GM23248 (cell line): ENCODE measurements around the gene KCNAB1. TPM values are rescaled to one million over a fixed set of nuclear protein-coding genes. Genes with fewer than 3 reads are reported as not detected.

ENCODE experiments used
- DNase-seq: peaks from one replicate; pipeline ENCODE4 v3.0.0-alpha.2; 2015
- H2AFZ ChIP-seq: fragments of 200-600 bp; sonication (generic); 2 replicates; pipeline ENCODE4 v1.6.1; 2016; ENCODE audit warnings: antibody characterized with exemption
- H3F3A ChIP-seq: fragments of 200-600 bp; sonication (generic); 2 replicates; pipeline ENCODE4 v1.6.1; 2016; ENCODE audit warnings: mild to moderate bottlenecking, antibody characterized with exemption, mixed run types; ENCODE audit not compliant: insufficient read depth
- H3K27ac ChIP-seq: fragments of 200-600 bp; sonication (generic); 2 replicates; pipeline ENCODE4 v1.5.1; 2016; ENCODE audit warnings: mild to moderate bottlenecking
- H3K27me3 ChIP-seq: fragments of 200-600 bp; sonication (generic); replicated peaks from 2 replicates; pipeline ENCODE4 v1.6.1; 2016; ENCODE audit warnings: mild to moderate bottlenecking; ENCODE audit not compliant: insufficient read depth
- H3K36me3 ChIP-seq: fragments of 200-600 bp; sonication (generic); 2 replicates; pipeline ENCODE4 v1.6.1; 2016; ENCODE audit warnings: low read depth, mild to moderate bottlenecking
- H3K4me1 ChIP-seq: fragments of 200-600 bp; sonication (generic); 2 replicates; pipeline ENCODE4 v1.6.1; 2016; ENCODE audit warnings: mild to moderate bottlenecking; ENCODE audit not compliant: insufficient read depth
- H3K4me2 ChIP-seq: fragments of 200-600 bp; sonication (generic); one replicate; pipeline ENCODE4 v1.6.1; 2016; ENCODE audit warnings: mild to moderate bottlenecking; ENCODE audit not compliant: unreplicated experiment
- H3K4me3 ChIP-seq: fragments of 200-600 bp; sonication (generic); 2 replicates; pipeline ENCODE4 v1.5.1; 2016; ENCODE audit warnings: mild to moderate bottlenecking
- H3K79me2 ChIP-seq: fragments of 200-600 bp; sonication (generic); 2 replicates; pipeline ENCODE4 v1.6.1; 2016; ENCODE audit warnings: mild to moderate bottlenecking; ENCODE audit not compliant: insufficient read depth
- H3K9ac ChIP-seq: fragments of 200-600 bp; sonication (generic); 2 replicates; pipeline ENCODE4 v1.6.1; 2016; ENCODE audit warnings: mild to moderate bottlenecking
- H3K9me2 ChIP-seq: fragments of 200-600 bp; sonication (generic); 2 replicates; pipeline ENCODE4 v1.6.1; 2016; ENCODE audit warnings: mixed run types, mild to moderate bottlenecking, moderate library complexity; ENCODE audit not compliant: insufficient read depth
- H3K9me3 ChIP-seq: fragments of 200-600 bp; sonication (generic); one replicate; pipeline ENCODE4 v1.6.1; 2017; ENCODE audit warnings: low read depth
- H4K20me1 ChIP-seq: fragments of 200-600 bp; sonication (generic); 2 replicates; pipeline ENCODE4 v1.6.0; 2016; ENCODE audit not compliant: insufficient read depth
- EZH2 ChIP-seq: fragments of 200-600 bp; sonication (generic); IDR thresholded peaks from 2 replicates; pipeline ENCODE4 v1.6.1; 2018; ENCODE audit warnings: antibody characterized with exemption, mild to moderate bottlenecking; ENCODE audit not compliant: insufficient read depth, poor library complexity, severe bottlenecking
- EZH2phosphoT487 ChIP-seq: fragments of 200-600 bp; sonication (generic); IDR thresholded peaks from 2 replicates; pipeline ENCODE4 v1.6.1; 2018; ENCODE audit warnings: antibody characterized with exemption, moderate library complexity, mild to moderate bottlenecking, low read depth; ENCODE audit not compliant: insufficient read depth
- WGBS, 2 experiments: methylation state at CpG; one replicate each; pipeline ENCODE4 v1.1.6; 2015 to 2017; ENCODE audit warnings: low lambda C conversion rate in 2 of 2, low coverage in 1 of 2; ENCODE audit errors: missing lambda C conversion rate in 2 of 2; 5-methylcytosine and 5-hydroxymethylcytosine counted together
- in situ Hi-C: fragments of 300-500 bp; cut with MboI; formaldehyde crosslinking; loops from 2 replicates; pipeline ENCODE4 v1.15.0; 2020
- polyA plus RNA-seq: library from polyadenylated mRNA; unstranded; fragments of >200 nt; fragmentation: Nextera tagmentation; extraction: Ambion mirVana; gene quantifications from 2 replicates; pipeline ENCODE4 v1.2.1, GENCODE V29; 2016
- total RNA-seq: library from RNA; depleted of rRNA; stranded (reverse); fragments of >200 nt; shearing (Covaris generic); gene quantifications from 2 replicates; pipeline ENCODE4 v1.2.3, GENCODE V29; 2014

Gene KCNAB1
- total and polyA plus RNA-seq, 2 experiments from 2014 or later = 1.1 TPM; not detected in 1

DNA sequence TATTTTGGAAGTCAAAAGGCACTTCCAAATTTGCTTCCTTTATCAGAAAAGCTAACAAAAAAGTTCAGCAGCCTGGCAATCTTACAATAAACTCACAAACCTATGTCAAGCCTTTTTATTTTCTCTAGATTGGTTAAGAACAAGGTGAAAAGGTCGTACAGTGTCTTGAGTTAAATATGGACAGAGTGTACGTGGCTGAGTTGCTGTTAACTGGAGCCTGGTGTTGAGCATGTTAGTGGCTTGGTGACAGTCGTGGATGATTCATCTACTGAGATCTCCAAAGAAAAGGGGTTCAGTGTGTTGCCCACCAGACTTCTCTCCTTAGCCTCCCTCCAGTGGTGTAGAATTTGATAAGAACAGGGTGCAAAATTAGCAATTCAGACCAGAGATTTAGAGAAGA is 344.8 kb downstream of the KCNAB1 start:
- Histone ChIP-seq H3K27ac (no peak overlapping the region), H3K79me2 (no peaks in the 10 kb centered on the region), H3K27me3 (no peaks in the 10 kb centered on the region), H3K9ac (no peak overlapping the region), H3K4me1 (peaks cover 11% of the 10 kb centered on the region), H4K20me1 (no peaks in the 10 kb centered on the region), H3K9me3 (no peaks in the 10 kb centered on the region), H2AFZ (no peak overlapping the region; the same call in 1 of the 2 replicates), H3K4me2 (no peak overlapping the region), H3K4me3 (no peak overlapping the region), H3K36me3 (no peaks in the 10 kb centered on the region), H3K9me2 (no peaks in the 10 kb centered on the region; the same call in 1 of the 2 replicates), H3F3A (no peaks in the 10 kb centered on the region)
- TF ChIP-seq EZH2 (no peak), EZH2phosphoT487 (no peak)
- in situ Hi-C loops = no loop called here
- DNase-seq = no peak
- 72 to 74% methylated on average over 3 of the region's 3 CpGs for WGBS, 2 experiments

DNA sequence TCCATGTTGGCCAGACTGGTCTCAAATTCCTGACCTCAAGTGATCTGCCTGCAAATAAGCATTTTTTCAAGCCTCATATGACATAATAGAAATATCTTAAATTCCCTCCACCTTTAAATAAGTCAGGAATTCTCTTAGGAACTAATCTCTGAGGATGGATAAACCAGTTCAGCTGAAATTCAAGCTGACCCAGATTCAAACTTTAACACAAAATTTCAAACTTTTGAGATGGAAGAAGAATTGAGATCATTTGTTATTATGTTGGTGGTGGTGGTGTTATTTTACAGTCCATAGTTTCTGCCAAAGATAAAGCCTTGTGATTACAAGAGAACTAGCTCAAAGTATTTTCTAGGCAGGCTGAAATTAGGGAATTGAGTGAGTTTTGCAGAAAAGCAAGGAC is 349.1 kb downstream of the KCNAB1 start:
- H3K9me2 ChIP-seq = no peaks in the 10 kb centered on the region; the same call in 1 of the 2 replicates
- H3K9me3 ChIP-seq = no peaks in the 10 kb centered on the region
- no peak overlapping the region for H3K4me3 ChIP-seq
- H2AFZ ChIP-seq = 0 out of 2 replicates have a peak overlapping the region, but pooled peaks have one; percentile 26
- in situ Hi-C loops = no loop called here
- no peak overlapping the region for H3K27ac ChIP-seq
- H3K36me3 ChIP-seq = no peaks in the 10 kb centered on the region
- no peaks in the 10 kb centered on the region for H3K27me3 ChIP-seq
- no peaks in the 10 kb centered on the region for H3F3A ChIP-seq
- no peaks in the 10 kb centered on the region for H4K20me1 ChIP-seq
- DNase-seq = no peak
- no peak overlapping the region for H3K9ac ChIP-seq
- H3K79me2 ChIP-seq = no peaks in the 10 kb centered on the region
- no peak overlapping the region for H3K4me2 ChIP-seq
- peaks cover 3% of the 10 kb centered on the region; the same call in 1 of the 2 replicates for H3K4me1 ChIP-seq
- TF ChIP-seq EZH2 (no peak), EZH2phosphoT487 (no peak)

- in situ Hi-C loops = no loop called here
- H3K4me2 ChIP-seq = no peak overlapping the region
- no peaks in the 10 kb centered on the region for H3F3A ChIP-seq
- 82 to 85% methylated on average over 3 of the region's 3 CpGs for WGBS, 2 experiments
- H3K9me2 ChIP-seq = no peaks in the 10 kb centered on the region; the same call in 1 of the 2 replicates
- no peaks in the 10 kb centered on the region for H4K20me1 ChIP-seq
- H2AFZ ChIP-seq = no peak overlapping the region
- no peaks in the 10 kb centered on the region for H3K4me1 ChIP-seq
- TF ChIP-seq EZH2phosphoT487 (no peak), EZH2 (no peak)
- no peaks in the 10 kb centered on the region for H3K9me3 ChIP-seq
- no peak overlapping the region for H3K4me3 ChIP-seq
- H3K79me2 ChIP-seq = no peaks in the 10 kb centered on the region
- no peaks in the 10 kb centered on the region for H3K36me3 ChIP-seq
- no peak overlapping the region for H3K9ac ChIP-seq
- H3K27me3 ChIP-seq = no peaks in the 10 kb centered on the region
- DNase-seq = no peak
- H3K27ac ChIP-seq = no peak overlapping the region
Measured at GRCh38 chr3:156471431-156471830, 351.1 kb downstream of the KCNAB1 start.

DNA sequence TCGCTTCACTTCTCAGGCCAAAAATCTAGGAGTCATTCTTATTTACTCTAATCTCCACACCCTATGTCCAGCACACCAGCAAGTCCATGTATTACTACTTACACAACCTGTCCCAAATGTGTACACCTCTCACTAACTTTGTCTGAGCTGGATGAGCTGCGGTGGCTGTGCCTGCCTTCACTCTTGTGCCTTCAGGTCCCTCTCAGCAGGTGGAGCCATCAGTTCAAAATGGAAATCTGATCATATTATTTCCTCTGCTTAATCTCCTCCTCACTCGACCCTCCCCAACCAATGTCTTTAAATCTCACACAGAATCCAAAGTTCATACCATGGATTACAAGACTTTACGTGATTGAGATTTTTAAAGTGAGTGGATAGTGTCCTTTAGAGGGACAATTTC is 351.8 kb downstream of the KCNAB1 start:
- no peak for DNase-seq
- Histone ChIP-seq H3K36me3 (no peaks in the 10 kb centered on the region), H3K4me3 (no peak overlapping the region), H3F3A (no peaks in the 10 kb centered on the region), H3K4me2 (no peak overlapping the region), H3K27ac (no peak overlapping the region), H4K20me1 (no peaks in the 10 kb centered on the region), H3K27me3 (no peaks in the 10 kb centered on the region), H3K9me3 (no peaks in the 10 kb centered on the region), H3K9me2 (no peaks in the 10 kb centered on the region; the same call in 1 of the 2 replicates), H2AFZ (no peak overlapping the region), H3K9ac (no peak overlapping the region), H3K4me1 (peaks cover 4% of the 10 kb centered on the region), H3K79me2 (no peaks in the 10 kb centered on the region)
- no peak for TF ChIP-seq EZH2
- TF ChIP-seq EZH2phosphoT487 = no peak
- in situ Hi-C loops = no loop called here
- WGBS, 2 experiments = 76 to 79% methylated on average over 4 of the region's 4 CpGs

DNA sequence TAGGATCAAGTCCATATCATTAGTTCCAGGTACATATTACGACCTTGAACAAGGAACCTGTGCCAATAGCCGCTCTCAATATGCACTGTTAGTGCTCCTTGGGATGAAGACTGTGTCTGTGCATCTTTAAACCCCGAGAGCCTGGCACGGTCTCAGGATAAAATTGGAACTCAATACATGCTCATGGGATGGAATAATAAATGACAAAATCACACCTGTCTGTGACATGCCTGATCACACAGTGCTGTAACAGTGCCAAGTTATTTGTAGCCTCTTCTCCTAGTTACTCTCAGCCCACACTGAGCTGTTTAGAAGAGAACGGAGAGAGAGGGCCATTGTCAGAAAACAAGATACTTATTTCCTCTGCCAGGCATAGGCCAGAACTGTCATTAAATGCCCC is 352.3 kb downstream of the KCNAB1 start:
- TF ChIP-seq EZH2 (no peak), EZH2phosphoT487 (no peak)
- 76 to 79% methylated on average over 5 of the region's 5 CpGs for WGBS, 2 experiments
- no peaks in the 10 kb centered on the region for H3F3A ChIP-seq
- H3K36me3 ChIP-seq = no peaks in the 10 kb centered on the region
- H3K27ac ChIP-seq = no peak overlapping the region
- H3K79me2 ChIP-seq = no peaks in the 10 kb centered on the region
- DNase-seq = no peak
- H3K4me1 ChIP-seq = peaks cover 10% of the 10 kb centered on the region
- H3K4me3 ChIP-seq = no peak overlapping the region
- in situ Hi-C loops = no loop called here
- H2AFZ ChIP-seq = no peak overlapping the region
- H3K27me3 ChIP-seq = no peaks in the 10 kb centered on the region
- no peak overlapping the region for H3K4me2 ChIP-seq
- H4K20me1 ChIP-seq = no peaks in the 10 kb centered on the region
- H3K9me2 ChIP-seq = no peaks in the 10 kb centered on the region; the same call in 1 of the 2 replicates
- H3K9ac ChIP-seq = no peak overlapping the region
- H3K9me3 ChIP-seq = no peaks in the 10 kb centered on the region
